ENCODE measurements around the gene ING5.
A peak's percentile ranks its signal among the peaks of the same experiment; 100 is the strongest.
"Not testable (repeated sequence)": the region's sequence is repeated elsewhere in the genome, so short reads cannot be mapped to it uniquely, and the experiment has no call there.

ING5 gene

GRCh38 chr2:241706537-241706936 is 4.7 kb downstream of the ING5 start:
- no peak for DNase-seq (ENCODE audit: low spot score)

- no peak for DNase-seq (ENCODE audit: low spot score)
Observed at GRCh38 chr2:241708879-241709278, 7.0 kb downstream of the ING5 start.

DNA sequence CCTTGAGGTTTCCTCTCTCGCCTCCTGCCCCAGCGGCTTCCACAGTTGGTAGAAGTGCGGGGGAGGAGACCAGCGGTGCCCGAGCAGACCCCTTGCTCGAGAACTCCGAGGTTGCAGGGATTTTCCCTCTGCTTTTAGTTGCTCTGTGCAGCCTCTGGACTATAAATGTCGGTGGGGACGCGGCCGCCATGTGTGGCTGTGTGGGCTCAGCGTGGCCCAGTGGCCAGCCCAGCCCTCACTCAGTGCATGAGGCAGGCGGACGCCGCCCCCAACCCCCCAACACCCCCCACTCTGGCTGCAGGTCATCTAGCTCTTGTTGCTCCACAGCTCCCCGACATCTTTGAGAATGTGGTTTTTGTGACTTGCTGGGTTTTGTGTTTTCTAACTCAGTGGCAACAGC is 17.3 kb downstream of the ING5 start:
- DNase-seq (ENCODE audit: low spot score), result no peak

- DNase-seq (ENCODE audit: low spot score), result no peak
Observed at GRCh38 chr2:241720099-241720498, 18.3 kb downstream of the ING5 start.

GRCh38 chr2:241720560-241720959 is 18.7 kb downstream of the ING5 start:
- DNase-seq (ENCODE audit: low spot score), result no peak

GRCh38 chr2:241721852-241722251 is 20.0 kb downstream of the ING5 start:
- no peak for DNase-seq (ENCODE audit: low spot score)

DNA sequence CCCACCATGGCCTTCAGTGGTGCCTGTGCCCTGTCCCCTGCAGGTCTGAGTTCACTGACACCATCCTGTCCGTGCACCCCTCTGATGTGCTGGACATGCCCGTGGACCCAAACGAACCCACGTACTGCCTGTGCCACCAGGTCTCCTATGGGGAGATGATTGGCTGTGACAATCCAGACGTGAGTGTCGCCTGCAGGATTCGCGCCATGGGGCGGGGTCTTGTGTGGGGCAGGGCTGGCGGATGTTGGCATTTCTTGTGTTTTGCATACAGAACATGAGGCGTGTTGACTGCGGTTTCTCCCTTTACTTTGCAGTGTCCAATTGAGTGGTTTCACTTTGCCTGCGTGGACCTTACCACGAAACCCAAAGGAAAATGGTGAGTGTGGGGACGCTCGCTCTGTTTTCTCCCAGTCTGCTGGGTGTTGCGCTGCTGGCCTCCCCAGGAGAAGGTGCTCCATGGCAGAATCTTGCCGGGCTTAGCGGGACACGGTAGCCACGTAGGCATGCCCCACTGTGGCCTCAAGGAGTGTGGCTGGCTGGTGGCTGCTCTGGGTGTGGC is 21.1 kb downstream of the ING5 start:
- DNase-seq (ENCODE audit: low spot score), result no peak

DNA sequence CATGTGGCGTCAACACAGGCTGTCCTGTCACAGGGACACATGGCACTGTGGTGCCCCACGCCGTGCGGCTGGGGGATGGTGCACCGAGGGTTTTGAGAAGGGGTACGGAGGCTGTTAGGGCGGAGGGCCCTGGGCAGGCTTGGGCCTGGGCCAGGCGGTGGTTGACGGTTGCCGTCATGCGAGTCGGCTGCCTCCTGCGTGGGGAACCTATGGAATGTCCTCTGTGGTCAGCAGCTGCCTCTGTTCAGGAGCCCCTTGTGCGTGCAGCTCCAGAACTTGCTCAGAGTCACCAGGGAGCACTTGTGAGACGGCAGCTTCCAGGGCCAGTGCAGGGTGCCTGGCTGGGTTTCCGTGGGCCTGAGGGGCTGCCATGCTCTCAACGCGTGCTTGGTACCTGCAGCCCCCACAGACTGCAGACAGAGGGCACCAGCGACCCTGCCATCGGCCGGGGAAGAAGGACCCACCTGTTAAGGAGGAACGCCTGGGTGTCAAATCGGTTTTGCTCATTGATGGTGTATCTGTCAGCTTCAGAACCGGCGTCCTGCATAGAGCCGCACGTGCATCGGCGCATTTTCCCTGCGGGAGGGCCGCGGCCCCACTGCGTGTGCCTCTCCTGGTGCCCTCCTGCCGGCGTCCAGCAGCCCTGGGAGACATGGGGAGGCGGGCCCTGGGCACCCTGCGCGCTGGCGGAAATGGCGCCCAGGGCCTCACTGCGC is 22.6 kb downstream of the ING5 start:
- DNase-seq (ENCODE audit: low spot score), result no peak

- no peak for DNase-seq (ENCODE audit: low spot score)
Observed at GRCh38 chr2:241724975-241725870, 23.4 kb downstream of the ING5 start.

DNA sequence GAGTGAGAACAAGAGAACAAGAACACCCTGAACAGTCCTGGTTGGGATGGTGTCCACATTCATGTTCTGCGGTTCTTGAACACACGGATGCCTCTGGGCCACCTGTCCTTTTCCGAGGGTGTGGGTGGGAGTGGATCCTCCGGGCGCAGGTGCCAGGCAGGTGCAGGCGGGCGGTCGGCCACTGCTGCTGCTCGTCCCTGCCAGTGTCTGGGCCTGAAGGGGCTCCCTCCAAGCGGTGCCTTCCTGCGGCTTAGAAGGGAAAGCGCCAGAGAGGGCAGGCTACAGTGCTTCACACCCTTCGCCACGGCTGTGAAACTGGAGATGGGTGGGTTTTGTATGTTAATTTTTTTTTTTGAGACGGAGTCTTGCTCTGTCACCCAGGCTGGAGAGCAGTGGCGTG is 24.6 kb downstream of the ING5 start:
- no peak for DNase-seq (ENCODE audit: low spot score)

DNA sequence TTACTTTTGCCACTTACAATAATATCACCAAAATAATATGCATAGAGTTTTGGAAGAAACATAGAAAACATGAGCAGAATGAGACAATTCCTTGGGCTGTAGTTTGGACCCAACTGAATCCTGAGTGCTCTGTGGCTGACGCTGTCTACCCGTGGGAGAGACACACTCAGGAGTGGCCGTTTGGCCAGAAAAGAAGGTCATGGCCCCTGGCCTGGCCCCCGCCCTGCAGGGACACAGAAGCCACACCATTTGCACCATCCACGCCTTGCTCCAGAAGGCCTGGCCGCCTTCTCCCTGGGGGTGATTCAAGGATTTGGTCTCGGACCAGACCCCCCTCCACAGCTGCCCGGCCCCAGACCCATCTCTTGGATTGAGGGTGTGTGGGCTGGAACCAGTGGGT is 26.2 kb downstream of the ING5 start:
- no peak for DNase-seq (ENCODE audit: low spot score)

GRCh38 chr2:241728627-241729026 is 26.8 kb downstream of the ING5 start:
- DNase-seq (ENCODE audit: low spot score), result no peak

- no peak for DNase-seq (ENCODE audit: low spot score)
Observed at GRCh38 chr2:241729868-241730267, 28.0 kb downstream of the ING5 start.

GRCh38 chr2:241730671-241731293 is 28.9 kb downstream of the ING5 start:
- DNase-seq (ENCODE audit: low spot score), result no peak

GRCh38 chr2:241732513-241733186 is 30.8 kb downstream of the ING5 start:
- not testable (repeated sequence) for DNase-seq (ENCODE audit: low spot score)

DNA sequence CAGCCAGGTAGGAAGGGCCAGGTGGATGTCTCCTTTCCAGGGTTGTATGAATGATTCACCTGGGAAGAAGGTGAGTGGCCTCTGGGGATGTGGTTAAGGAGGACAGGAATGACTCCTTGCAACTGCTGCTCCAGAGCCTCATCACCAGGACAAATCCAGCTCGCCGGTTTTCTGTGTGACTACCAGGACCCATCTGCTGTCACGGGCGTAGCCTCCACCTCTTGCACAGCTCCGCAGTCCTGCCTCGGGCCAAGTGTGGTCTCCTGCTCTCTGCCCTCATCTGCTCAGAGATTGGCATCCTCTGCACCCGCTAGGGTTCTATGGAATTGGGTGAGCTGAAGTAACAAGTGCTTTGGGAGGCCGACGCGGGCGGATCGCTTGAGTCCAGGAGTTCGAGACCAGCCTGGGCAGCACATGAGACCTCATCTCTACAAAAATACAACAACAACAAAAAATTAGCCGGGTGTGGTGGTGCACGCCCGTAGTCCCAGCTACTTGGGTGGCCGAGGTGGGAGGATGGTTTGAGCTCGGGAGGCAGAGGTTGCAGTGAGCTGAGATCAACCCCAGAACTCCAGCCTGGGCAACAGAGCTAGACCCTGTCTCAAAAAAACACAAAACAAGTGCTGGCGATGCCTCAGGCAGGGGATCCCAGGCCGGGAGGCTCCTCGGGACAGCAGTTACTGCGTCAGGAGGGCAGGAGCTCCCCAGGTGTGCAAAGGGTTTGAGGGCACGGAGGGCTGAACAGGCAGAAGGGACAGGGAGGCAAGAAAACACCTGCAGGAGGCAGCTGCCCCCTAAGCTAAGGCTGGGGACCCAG is 31.8 kb downstream of the ING5 start:
- no peak for DNase-seq (ENCODE audit: low spot score)

DNA sequence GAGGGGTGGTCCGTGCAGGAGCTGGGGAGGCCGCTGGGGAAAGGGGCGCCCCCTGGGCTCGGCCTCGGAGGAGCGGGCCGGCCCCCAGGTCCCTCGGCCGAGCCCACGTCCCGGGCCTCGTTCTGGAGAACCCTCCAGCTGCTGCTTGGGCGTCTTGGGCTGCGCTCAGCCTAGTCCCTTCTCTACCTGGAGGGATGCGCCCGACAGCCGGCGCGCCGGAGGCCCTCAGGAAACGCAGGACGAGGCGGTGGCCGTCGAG is 32.3 kb downstream of the ING5 start:
- no peak for DNase-seq (ENCODE audit: low spot score)

DNA sequence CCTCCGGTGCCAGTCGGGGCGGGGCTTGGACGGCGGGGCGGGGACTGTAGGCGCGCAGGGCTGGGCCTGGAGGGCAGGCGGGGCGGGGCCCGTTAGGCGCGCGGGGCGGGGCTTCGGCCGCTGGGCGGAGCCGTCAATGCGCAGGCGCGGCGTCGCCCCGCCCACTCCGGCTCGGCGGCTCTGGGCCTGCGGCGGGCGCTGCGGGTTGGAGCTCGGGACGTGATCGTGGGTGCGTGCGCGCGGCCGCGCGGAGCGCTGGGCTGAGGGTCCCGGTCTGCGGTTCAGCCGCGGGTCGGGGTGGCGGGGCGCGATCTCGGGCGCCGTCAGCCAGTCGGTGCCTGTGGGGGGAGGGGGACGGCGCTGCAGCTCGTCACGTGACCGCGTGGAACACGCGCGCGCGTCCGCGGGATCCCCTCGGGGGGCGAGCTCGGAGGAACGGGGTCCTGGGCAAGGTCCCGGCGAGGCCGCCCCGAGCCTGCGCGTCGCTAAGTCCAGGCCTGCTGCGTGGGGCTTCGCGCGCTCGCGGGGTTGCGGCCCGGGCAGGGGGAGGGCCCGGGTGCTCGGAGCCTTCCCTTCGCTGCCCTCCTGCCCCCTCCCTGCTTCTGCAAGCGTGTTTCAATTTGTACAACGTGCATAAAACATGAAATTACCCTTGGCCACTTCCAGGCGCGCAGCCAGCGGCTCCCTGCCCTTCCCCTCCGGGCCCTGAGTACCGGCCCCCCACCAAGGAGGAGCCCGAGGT is 32.8 kb downstream of the ING5 start, which contains the start of gene D2HGDH:
TSS of gene D2HGDH (plus strand) at position 164 of the 742 bp plus-strand sequence. CDS start 595 bp downstream, outside the sequence.
- peak; percentile 79 for DNase-seq (ENCODE audit: low spot score)

DNA sequence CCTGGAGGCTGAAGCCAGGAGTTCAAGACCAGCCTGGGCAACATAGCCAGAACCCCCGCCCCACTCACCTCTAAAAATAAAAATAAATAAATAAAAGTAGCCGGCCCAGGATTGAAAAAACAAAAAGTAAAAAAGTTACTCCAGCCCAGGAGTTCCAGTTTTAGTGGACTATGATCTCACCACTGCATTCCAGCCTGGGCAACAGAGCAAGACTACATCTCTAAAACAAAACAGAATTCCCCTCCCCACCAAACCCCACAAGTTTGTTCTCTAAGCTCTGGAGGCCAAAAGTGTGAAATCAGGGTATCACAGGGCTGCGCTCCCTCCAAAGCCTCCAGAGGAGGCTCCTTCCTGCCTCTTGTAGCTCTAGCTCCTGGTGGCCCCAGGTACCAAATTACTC is 34.3 kb downstream of the ING5 start:
- DNase-seq (ENCODE audit: low spot score), result no peak

GRCh38 chr2:241738040-241738686 is 36.3 kb downstream of the ING5 start:
- no peak for DNase-seq (ENCODE audit: low spot score)
